CD4-positive, alpha-beta T cell treated with Interleukin-10 for 1 hour (primary cell): ENCODE measurements around the gene XXYLT1.
"Not testable (repeated sequence)": the region's sequence is repeated elsewhere in the genome, so short reads cannot be mapped to it uniquely, and the experiment has no call there.

ENCODE experiments used
- DNase-seq: peaks from one replicate; pipeline ENCODE4 v3.0.0-alpha.2; 2020

The XXYLT1 gene

GRCh38 chr3:195270817-195271409 lies at the start of gene XXYLT1:
Gene XXYLT1, minus strand, starts transcription at chr3:195271159. Its CDS starts 101 bp downstream, at chr3:195271058.
- peak; percentile 92 for DNase-seq

GRCh38 chr3:195319060-195319459 lies 48.1 kb upstream of the XXYLT1 start:
- DNase-seq: no peak

- DNase-seq: no peak
These were observed 41.8 kb upstream of the XXYLT1 start for GRCh38 chr3:195312714-195313113.

GRCh38 chr3:195307711-195308110 lies 36.8 kb upstream of the XXYLT1 start:
- no peak for DNase-seq

GRCh38 chr3:195306369-195306768 lies 35.4 kb upstream of the XXYLT1 start:
- no peak for DNase-seq

GRCh38 chr3:195302431-195302830 lies 31.5 kb upstream of the XXYLT1 start:
- no peak for DNase-seq

- no peak for DNase-seq
These were observed 26.5 kb upstream of the XXYLT1 start for GRCh38 chr3:195297446-195297845.

GRCh38 chr3:195296662-195297061 lies 25.7 kb upstream of the XXYLT1 start:
- no peak for DNase-seq

GRCh38 chr3:195291121-195291520 lies 20.2 kb upstream of the XXYLT1 start:
- DNase-seq: no peak

- not testable (repeated sequence) for DNase-seq
These were observed 19.7 kb upstream of the XXYLT1 start for GRCh38 chr3:195290643-195291042.

- no peak for DNase-seq
These were observed 15.3 kb upstream of the XXYLT1 start for GRCh38 chr3:195286115-195286872.

GRCh38 chr3:195285372-195285771 lies 14.4 kb upstream of the XXYLT1 start:
- DNase-seq: no peak

GRCh38 chr3:195284842-195285241 lies 13.9 kb upstream of the XXYLT1 start:
- DNase-seq: no peak

- no peak for DNase-seq
These were observed 12.0 kb upstream of the XXYLT1 start for GRCh38 chr3:195282961-195283360.

GRCh38 chr3:195274259-195274966 lies 3.5 kb upstream of the XXYLT1 start:
- no peak for DNase-seq

- DNase-seq: peak; percentile 88
These were observed 668 bp upstream of the XXYLT1 start for GRCh38 chr3:195271410-195272243.

GRCh38 chr3:195270079-195270816 lies 711 bp downstream of the XXYLT1 start:
- DNase-seq: peak; percentile 20

- no peak for DNase-seq
These were observed 1.4 kb downstream of the XXYLT1 start for GRCh38 chr3:195269375-195270078.

- no peak for DNase-seq
These were observed 2.2 kb downstream of the XXYLT1 start for GRCh38 chr3:195268576-195269309.

- DNase-seq: no peak
These were observed 3.9 kb downstream of the XXYLT1 start for GRCh38 chr3:195267096-195267495.

GRCh38 chr3:195266428-195266827 lies 4.5 kb downstream of the XXYLT1 start:
- no peak for DNase-seq
